ENCODE measurements around the gene MED27.

MED27 gene

GRCh38 chr9:132039284-132039683 is 40.4 kb downstream of the MED27 start:
- no peaks in the 10 kb centered on the region for H3K9me3 ChIP-seq (ENCODE audit: low read length)
- no peak overlapping the region for H3K9ac ChIP-seq (ENCODE audit: low read length)
- H3K27me3 ChIP-seq (ENCODE audit: control insufficient read depth in 1 of 2, insufficient read depth in 2 of 2, low read length in 2 of 2) = no peaks in the 10 kb centered on the region
- H3K4me1 ChIP-seq (ENCODE audit: insufficient read depth, low read length) = no peaks in the 10 kb centered on the region
- no peaks in the 10 kb centered on the region for H3K36me3 ChIP-seq (ENCODE audit: insufficient read depth, low read length)
- H3K4me3 ChIP-seq (ENCODE audit: low read depth in 1 of 2, low read length in 2 of 2) = no peak overlapping the region
- H3K27ac ChIP-seq (ENCODE audit: low read depth, low read length) = no peak overlapping the region

DNA sequence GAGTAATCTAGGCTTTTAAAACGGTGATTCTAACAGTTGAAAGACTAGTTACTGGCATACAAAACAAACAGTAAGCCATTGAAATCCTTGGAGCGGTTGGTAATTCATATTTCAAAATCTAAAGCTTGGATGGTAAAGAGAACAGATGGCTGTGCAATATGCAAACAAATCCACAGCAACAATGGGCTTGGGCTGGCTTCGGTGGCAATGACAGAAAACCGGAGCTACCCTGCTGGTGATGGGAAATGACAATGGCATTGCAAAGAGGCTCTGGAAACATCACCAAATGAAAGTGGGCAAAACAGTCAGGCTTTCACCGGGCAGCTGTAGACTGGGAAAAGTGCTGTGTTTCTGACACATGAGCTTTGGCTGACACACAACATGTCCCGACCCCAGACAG is 42.2 kb downstream of the MED27 start:
- H3K4me3 ChIP-seq (ENCODE audit: low read depth in 1 of 2, low read length in 2 of 2) = no peak overlapping the region
- no peaks in the 10 kb centered on the region for H3K36me3 ChIP-seq (ENCODE audit: insufficient read depth, low read length)
- no peak overlapping the region for H3K9ac ChIP-seq (ENCODE audit: low read length)
- H3K9me3 ChIP-seq (ENCODE audit: low read length) = no peaks in the 10 kb centered on the region
- H3K4me1 ChIP-seq (ENCODE audit: insufficient read depth, low read length) = no peaks in the 10 kb centered on the region
- H3K27ac ChIP-seq (ENCODE audit: low read depth, low read length) = no peak overlapping the region
- H3K27me3 ChIP-seq (ENCODE audit: control insufficient read depth in 1 of 2, insufficient read depth in 2 of 2, low read length in 2 of 2) = no peaks in the 10 kb centered on the region

GRCh38 chr9:132036521-132036920 is 43.1 kb downstream of the MED27 start:
- no peaks in the 10 kb centered on the region for H3K9me3 ChIP-seq (ENCODE audit: low read length)
- H3K9ac ChIP-seq (ENCODE audit: low read length) = no peak overlapping the region
- H3K4me3 ChIP-seq (ENCODE audit: low read depth in 1 of 2, low read length in 2 of 2) = no peak overlapping the region
- H3K27me3 ChIP-seq (ENCODE audit: control insufficient read depth in 1 of 2, insufficient read depth in 2 of 2, low read length in 2 of 2) = no peaks in the 10 kb centered on the region
- no peaks in the 10 kb centered on the region for H3K4me1 ChIP-seq (ENCODE audit: insufficient read depth, low read length)
- H3K27ac ChIP-seq (ENCODE audit: low read depth, low read length) = no peak overlapping the region
- no peaks in the 10 kb centered on the region for H3K36me3 ChIP-seq (ENCODE audit: insufficient read depth, low read length)

DNA sequence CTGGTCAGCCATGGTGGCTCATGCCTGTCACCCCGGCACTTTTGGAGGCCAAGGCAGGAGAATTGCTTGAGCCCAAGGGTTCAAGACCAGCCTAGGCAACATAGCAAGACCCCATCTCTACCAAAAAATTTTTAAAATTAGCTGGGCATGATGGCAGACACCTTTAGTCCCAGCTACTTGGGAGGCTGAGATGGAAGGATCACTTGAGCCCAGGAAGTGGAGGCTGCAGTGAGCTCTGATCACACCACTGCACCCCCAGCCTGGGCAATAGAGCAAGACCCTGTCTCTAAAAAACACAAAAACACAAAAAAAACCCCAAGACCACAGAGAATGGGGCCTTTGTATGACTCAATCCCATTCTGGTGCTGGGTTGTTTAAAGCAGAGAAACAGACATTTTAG is 44.0 kb downstream of the MED27 start:
- H3K36me3 ChIP-seq (ENCODE audit: insufficient read depth, low read length) = no peaks in the 10 kb centered on the region
- no peak overlapping the region for H3K9ac ChIP-seq (ENCODE audit: low read length)
- no peaks in the 10 kb centered on the region for H3K27me3 ChIP-seq (ENCODE audit: control insufficient read depth in 1 of 2, insufficient read depth in 2 of 2, low read length in 2 of 2)
- H3K9me3 ChIP-seq (ENCODE audit: low read length) = no peaks in the 10 kb centered on the region
- no peak overlapping the region for H3K27ac ChIP-seq (ENCODE audit: low read depth, low read length)
- no peak overlapping the region for H3K4me3 ChIP-seq (ENCODE audit: low read depth in 1 of 2, low read length in 2 of 2)
- no peaks in the 10 kb centered on the region for H3K4me1 ChIP-seq (ENCODE audit: insufficient read depth, low read length)

GRCh38 chr9:132032238-132032950 is 47.3 kb downstream of the MED27 start:
- H3K4me1 ChIP-seq (ENCODE audit: insufficient read depth, low read length) = peaks cover 6% of the 10 kb centered on the region
- no peaks in the 10 kb centered on the region for H3K9me3 ChIP-seq (ENCODE audit: low read length)
- no peak overlapping the region for H3K27ac ChIP-seq (ENCODE audit: low read depth, low read length)
- no peak overlapping the region for H3K4me3 ChIP-seq (ENCODE audit: low read depth in 1 of 2, low read length in 2 of 2)
- no peak overlapping the region for H3K9ac ChIP-seq (ENCODE audit: low read length)
- H3K36me3 ChIP-seq (ENCODE audit: insufficient read depth, low read length) = no peaks in the 10 kb centered on the region
- no peaks in the 10 kb centered on the region for H3K27me3 ChIP-seq (ENCODE audit: control insufficient read depth in 1 of 2, insufficient read depth in 2 of 2, low read length in 2 of 2)

DNA sequence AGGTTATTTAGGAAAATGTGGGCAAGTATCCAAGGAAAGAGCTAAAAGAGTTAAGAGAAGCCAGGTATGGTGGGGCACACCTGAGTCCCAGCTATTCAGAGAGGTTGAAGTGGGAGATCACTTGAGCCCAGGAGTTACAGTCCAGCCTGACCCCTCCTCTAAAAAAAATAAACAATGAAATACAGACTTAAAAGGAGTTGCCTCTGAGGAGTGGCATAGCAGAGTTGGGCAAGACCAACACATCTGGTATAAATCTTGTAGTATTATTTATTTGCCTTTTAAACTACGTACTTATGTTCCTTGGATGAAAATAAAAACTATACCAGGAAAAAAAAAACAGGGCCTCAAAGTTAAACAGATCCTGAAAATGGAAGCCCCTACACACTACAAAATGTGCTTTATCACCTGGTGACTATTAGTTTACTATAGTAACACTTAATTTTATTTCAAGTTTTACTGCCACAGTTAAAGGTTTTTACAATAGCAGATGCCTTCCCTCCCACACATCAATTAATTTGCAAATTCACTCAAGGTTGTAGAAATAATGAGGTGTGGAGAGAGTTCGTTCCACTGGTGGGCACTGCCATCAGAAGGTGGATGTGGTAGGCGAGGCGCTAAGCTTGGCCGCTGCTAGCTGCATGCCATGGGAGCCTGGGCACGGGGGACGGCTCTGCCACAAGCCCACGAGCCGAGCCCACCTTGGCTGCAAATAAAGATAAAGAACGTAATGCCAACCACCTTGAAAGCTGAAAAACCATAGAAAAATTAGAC is 48.0 kb downstream of the MED27 start:
- no peak overlapping the region for H3K4me3 ChIP-seq (ENCODE audit: low read depth in 1 of 2, low read length in 2 of 2)
- H3K9ac ChIP-seq (ENCODE audit: low read length) = no peak overlapping the region
- H3K27ac ChIP-seq (ENCODE audit: low read depth, low read length) = no peak overlapping the region
- peaks cover 6% of the 10 kb centered on the region for H3K4me1 ChIP-seq (ENCODE audit: insufficient read depth, low read length)
- H3K9me3 ChIP-seq (ENCODE audit: low read length) = no peaks in the 10 kb centered on the region
- no peaks in the 10 kb centered on the region for H3K27me3 ChIP-seq (ENCODE audit: control insufficient read depth in 1 of 2, insufficient read depth in 2 of 2, low read length in 2 of 2)
- H3K36me3 ChIP-seq (ENCODE audit: insufficient read depth, low read length) = no peaks in the 10 kb centered on the region

DNA sequence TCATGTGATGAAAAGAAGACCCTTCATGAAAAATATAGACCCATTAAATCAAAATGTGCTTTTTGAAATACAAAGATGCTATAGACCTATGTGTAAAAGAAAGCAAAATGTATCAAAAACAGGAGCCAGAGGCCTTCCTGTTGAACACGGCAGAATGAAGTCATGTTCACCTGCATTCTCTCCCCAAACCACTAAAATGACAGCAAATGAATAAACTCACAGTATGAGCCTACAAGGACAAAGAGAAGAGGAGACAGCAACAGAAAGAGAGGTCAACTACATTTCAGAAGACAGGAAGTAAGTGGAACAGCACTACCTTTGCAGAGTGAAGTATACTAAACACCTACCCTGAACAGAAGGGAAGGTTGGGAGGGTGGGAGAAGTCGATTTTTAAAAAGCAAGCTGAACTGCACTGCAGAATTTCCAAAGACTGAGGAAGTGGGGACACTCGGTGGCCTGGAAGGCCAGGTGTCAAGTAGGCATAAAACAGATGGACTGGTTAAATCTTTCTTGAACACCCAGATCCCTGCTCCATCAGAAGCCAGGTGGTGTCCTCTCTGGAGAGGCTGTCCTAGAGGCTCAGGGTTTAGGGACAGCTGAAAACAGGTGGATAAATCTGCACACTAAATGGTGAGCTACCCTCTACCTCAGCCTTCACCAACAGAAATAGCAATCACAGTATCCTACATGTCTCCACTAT is 48.9 kb downstream of the MED27 start:
- Histone ChIP-seq H3K36me3 (ENCODE audit: insufficient read depth, low read length) (no peaks in the 10 kb centered on the region), H3K27me3 (ENCODE audit: control insufficient read depth in 1 of 2, insufficient read depth in 2 of 2, low read length in 2 of 2) (no peaks in the 10 kb centered on the region), H3K9ac (ENCODE audit: low read length) (no peak overlapping the region), H3K4me3 (ENCODE audit: low read depth in 1 of 2, low read length in 2 of 2) (no peak overlapping the region), H3K9me3 (ENCODE audit: low read length) (no peaks in the 10 kb centered on the region), H3K4me1 (ENCODE audit: insufficient read depth, low read length) (peaks cover 6% of the 10 kb centered on the region), H3K27ac (ENCODE audit: low read depth, low read length) (no peak overlapping the region)

- peaks cover 6% of the 10 kb centered on the region for H3K4me1 ChIP-seq (ENCODE audit: insufficient read depth, low read length)
- H3K9ac ChIP-seq (ENCODE audit: low read length) = no peak overlapping the region
- no peaks in the 10 kb centered on the region for H3K9me3 ChIP-seq (ENCODE audit: low read length)
- no peaks in the 10 kb centered on the region for H3K36me3 ChIP-seq (ENCODE audit: insufficient read depth, low read length)
- H3K4me3 ChIP-seq (ENCODE audit: low read depth in 1 of 2, low read length in 2 of 2) = no peak overlapping the region
- no peaks in the 10 kb centered on the region for H3K27me3 ChIP-seq (ENCODE audit: control insufficient read depth in 1 of 2, insufficient read depth in 2 of 2, low read length in 2 of 2)
- no peak overlapping the region for H3K27ac ChIP-seq (ENCODE audit: low read depth, low read length)
These were observed 51.7 kb downstream of the MED27 start for GRCh38 chr9:132027752-132028663.

GRCh38 chr9:132026932-132027585 is 52.6 kb downstream of the MED27 start:
- Histone ChIP-seq H3K27ac (ENCODE audit: low read depth, low read length) (no peak overlapping the region), H3K4me3 (ENCODE audit: low read depth in 1 of 2, low read length in 2 of 2) (no peak overlapping the region), H3K9ac (ENCODE audit: low read length) (no peak overlapping the region), H3K36me3 (ENCODE audit: insufficient read depth, low read length) (no peaks in the 10 kb centered on the region), H3K4me1 (ENCODE audit: insufficient read depth, low read length) (peaks cover 6% of the 10 kb centered on the region), H3K9me3 (ENCODE audit: low read length) (no peaks in the 10 kb centered on the region), H3K27me3 (ENCODE audit: control insufficient read depth in 1 of 2, insufficient read depth in 2 of 2, low read length in 2 of 2) (no peaks in the 10 kb centered on the region)

DNA sequence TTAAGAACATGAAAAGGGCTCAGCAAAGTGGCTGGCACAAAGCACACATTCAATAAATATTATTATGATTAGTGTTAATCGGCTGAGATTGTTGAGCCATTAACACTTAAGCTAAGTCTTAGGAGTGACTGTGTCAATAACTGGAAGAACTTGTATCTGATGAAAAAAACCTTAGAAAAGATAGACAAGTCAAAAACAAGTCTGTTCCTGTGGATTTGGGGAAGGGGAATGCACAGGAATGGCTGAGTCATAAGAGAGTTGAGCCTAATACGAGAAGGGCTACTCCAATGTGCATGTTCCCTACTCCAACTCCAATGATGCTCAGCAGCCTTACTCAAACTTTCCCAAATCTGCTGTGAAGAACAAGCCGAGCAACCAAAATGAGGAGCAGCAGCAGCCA is 53.9 kb downstream of the MED27 start:
- Histone ChIP-seq H3K27ac (ENCODE audit: low read depth, low read length) (no peak overlapping the region), H3K4me1 (ENCODE audit: insufficient read depth, low read length) (peaks cover 10% of the 10 kb centered on the region), H3K9ac (ENCODE audit: low read length) (no peak overlapping the region), H3K27me3 (ENCODE audit: control insufficient read depth in 1 of 2, insufficient read depth in 2 of 2, low read length in 2 of 2) (no peaks in the 10 kb centered on the region), H3K4me3 (ENCODE audit: low read depth in 1 of 2, low read length in 2 of 2) (no peak overlapping the region), H3K36me3 (ENCODE audit: insufficient read depth, low read length) (no peaks in the 10 kb centered on the region), H3K9me3 (ENCODE audit: low read length) (no peaks in the 10 kb centered on the region)

Measured in muscle layer of colon (tissue), 2 donors.